ENCODE measurements around the gene MAD1L1.
"Not testable (repeated sequence)": the region's sequence is repeated elsewhere in the genome, so short reads cannot be mapped to it uniquely, and the experiment has no call there.

The MAD1L1 gene

DNA sequence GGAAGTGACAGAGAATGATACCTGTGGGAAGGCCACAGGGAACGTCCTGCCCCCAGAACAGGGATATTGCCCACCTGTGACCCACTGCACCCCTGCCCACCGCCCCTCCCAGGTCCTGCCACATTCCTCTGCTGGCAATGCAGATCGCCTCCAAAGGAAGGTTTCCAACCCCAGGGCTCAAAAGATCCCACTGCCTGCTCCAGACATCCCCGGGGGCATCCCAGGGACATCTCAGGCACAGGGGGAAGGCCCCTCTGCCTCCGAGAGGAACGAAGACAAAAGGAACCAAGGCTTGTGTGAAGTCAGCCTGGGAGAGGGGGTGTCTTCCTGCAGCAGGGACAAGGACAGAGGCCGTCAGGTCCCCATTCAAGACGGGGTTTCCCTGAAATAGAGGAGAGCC lies 37.8 kb upstream of the MAD1L1 start:
- H3K4me3 ChIP-seq (ENCODE audit: control insufficient read depth, low read depth, low read length): no peak overlapping the region
- no peak for DNase-seq (ENCODE audit: low read depth)
- TF ChIP-seq, protein P1, sequence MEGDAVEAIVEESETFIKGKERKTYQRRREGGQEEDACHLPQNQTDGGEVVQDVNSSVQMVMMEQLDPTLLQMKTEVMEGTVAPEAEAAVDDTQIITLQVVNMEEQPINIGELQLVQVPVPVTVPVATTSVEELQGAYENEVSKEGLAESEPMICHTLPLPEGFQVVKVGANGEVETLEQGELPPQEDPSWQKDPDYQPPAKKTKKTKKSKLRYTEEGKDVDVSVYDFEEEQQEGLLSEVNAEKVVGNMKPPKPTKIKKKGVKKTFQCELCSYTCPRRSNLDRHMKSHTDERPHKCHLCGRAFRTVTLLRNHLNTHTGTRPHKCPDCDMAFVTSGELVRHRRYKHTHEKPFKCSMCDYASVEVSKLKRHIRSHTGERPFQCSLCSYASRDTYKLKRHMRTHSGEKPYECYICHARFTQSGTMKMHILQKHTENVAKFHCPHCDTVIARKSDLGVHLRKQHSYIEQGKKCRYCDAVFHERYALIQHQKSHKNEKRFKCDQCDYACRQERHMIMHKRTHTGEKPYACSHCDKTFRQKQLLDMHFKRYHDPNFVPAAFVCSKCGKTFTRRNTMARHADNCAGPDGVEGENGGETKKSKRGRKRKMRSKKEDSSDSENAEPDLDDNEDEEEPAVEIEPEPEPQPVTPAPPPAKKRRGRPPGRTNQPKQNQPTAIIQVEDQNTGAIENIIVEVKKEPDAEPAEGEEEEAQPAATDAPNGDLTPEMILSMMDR (conservative IDR thresholded peaks at IDR 0.05; ENCODE audit: control insufficient read depth, insufficient read depth, low read depth, low read length): no peak

DNA sequence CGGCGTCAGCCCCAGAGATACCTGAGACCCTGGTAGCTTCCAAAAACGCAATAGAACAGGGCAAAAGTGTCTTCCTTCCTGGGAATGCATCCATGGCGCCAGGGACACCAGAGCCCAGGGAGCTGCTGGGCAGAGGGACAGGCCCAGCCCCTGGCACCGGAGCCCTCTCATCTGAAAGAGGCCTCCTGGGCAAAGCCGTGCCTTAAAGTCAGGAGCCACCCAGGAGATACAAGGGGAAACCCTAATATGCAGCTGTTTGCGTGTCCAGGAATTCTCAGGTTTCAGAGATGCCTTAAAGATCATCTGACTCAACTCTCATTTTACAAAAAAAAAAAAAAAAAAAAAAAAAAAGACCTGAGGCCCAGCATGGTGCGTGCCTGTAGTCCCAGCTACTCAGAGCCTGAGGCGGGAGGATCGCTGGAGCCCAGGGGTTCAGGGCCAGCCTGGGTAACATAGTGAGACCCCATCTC lies 37.3 kb upstream of the MAD1L1 start:
- TF ChIP-seq, protein P1 (conservative IDR thresholded peaks at IDR 0.05; ENCODE audit: control insufficient read depth, insufficient read depth, low read depth, low read length): no peak
- DNase-seq (ENCODE audit: low read depth): no peak
- H3K4me3 ChIP-seq (ENCODE audit: control insufficient read depth, low read depth, low read length): no peak overlapping the region

DNA sequence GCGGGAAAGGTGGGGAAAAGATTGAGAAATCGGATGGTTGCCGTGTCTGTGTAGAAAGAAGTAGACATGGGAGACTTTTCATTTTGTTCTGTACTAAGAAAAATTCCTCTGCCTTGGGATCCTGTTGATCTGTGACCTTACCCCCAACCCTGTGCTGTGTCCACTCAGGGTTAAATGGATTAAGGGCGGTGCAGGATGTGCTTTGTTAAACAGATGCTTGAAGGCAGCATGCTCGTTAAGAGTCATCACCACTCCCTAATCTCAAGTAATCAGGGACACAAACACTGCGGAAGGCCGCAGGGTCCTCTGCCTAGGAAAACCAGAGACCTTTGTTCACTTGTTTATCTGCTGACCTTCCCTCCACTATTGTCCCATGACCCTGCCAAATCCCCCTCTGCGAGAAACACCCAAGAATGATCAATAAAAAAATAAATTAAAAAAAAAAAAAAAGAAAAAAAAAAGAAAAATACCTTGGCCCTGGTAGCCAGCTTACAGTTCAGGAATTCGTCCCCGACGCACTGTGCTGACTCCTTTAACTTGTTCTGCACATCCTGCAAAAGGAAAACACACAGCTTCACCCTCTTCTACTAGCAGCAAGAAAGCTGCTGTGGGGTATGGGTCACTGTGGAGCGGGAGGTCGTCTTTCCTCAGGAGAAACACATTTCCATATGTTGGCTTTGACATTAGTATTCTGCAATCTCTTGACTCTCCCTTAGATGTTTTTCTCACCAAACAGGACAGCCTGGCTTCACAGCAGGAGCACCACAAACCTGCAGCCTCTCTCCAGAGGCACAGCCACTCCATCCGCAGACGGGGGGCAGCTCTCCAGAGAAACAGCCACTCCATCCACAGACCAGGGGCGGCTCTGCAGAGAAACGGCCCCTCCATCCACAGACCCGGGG lies 36.6 kb upstream of the MAD1L1 start:
- peak; percentile 21 for DNase-seq (ENCODE audit: low read depth)
- H3K4me3 ChIP-seq (ENCODE audit: control insufficient read depth, low read depth, low read length): not testable (repeated sequence)

- TF ChIP-seq, protein P1 (conservative IDR thresholded peaks at IDR 0.05; ENCODE audit: control insufficient read depth, insufficient read depth, low read depth, low read length): no peak
- no peak overlapping the region for H3K4me3 ChIP-seq (ENCODE audit: control insufficient read depth, low read depth, low read length)
- peak; percentile 67 for DNase-seq (ENCODE audit: low read depth)
Observed at GRCh38 chr7:2266911-2267310, 34.2 kb upstream of the MAD1L1 start.

- DNase-seq (ENCODE audit: low read depth): no peak
- TF ChIP-seq, protein P1 (conservative IDR thresholded peaks at IDR 0.05; ENCODE audit: control insufficient read depth, insufficient read depth, low read depth, low read length): no peak
- no peak overlapping the region for H3K4me3 ChIP-seq (ENCODE audit: control insufficient read depth, low read depth, low read length)
Observed at GRCh38 chr7:2264158-2264557, 31.4 kb upstream of the MAD1L1 start.

- DNase-seq (ENCODE audit: low read depth): no peak
- no peak overlapping the region for H3K4me3 ChIP-seq (ENCODE audit: control insufficient read depth, low read depth, low read length)
- TF ChIP-seq, protein P1 (conservative IDR thresholded peaks at IDR 0.05; ENCODE audit: control insufficient read depth, insufficient read depth, low read depth, low read length): no peak
Observed at GRCh38 chr7:2263176-2263575, 30.4 kb upstream of the MAD1L1 start.

DNA sequence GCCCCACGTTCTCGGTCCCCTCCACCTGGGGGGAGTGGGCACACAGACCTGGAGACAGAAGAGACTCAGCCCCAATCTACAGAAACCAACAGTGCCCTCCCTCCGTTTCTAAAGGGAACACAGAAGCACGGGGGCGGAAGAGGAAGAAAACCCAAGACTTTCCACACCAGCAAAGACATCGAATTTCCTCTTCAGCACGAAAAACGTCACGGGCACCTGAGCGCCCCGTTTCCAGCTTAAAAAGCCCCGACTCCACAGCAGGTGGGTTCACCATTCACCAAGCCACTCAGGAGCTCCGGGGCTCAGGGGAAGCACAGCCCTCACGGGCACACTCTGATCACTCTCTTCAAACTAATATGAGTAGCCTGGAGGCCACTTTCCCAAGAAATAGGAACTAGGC lies 28.9 kb upstream of the MAD1L1 start:
- DNase-seq (ENCODE audit: low read depth): no peak
- TF ChIP-seq, protein P1 (conservative IDR thresholded peaks at IDR 0.05; ENCODE audit: control insufficient read depth, insufficient read depth, low read depth, low read length): no peak
- no peak overlapping the region for H3K4me3 ChIP-seq (ENCODE audit: control insufficient read depth, low read depth, low read length)

All from fibroblast of mammary gland (primary cell).